Activated CD8-positive, alpha-beta memory T cell treated with anti-CD3 and anti-CD28 coated beads for 36 hours (primary cell): Measurements from ENCODE around the gene GCK. TPM values are rescaled to one million over a fixed set of nuclear protein-coding genes. Genes with fewer than 3 reads are reported as not detected.
"Not testable (repeated sequence)": the region's sequence is repeated elsewhere in the genome, so short reads cannot be mapped to it uniquely, and the experiment has no call there.

ENCODE experiments used
- CTCF ChIA-PET: fragments of 350-600 bp; sonication (Branson Sonifier 250); formaldehyde crosslinking; loops from one replicate; lab custom pipeline; 2021; ENCODE audit warnings: antibody characterized with exemption; lab: Charles Lee
- POLR2A ChIA-PET: fragments of 350-600 bp; sonication (Branson Sonifier 250); formaldehyde crosslinking; loops from one replicate; lab custom pipeline; 2021; ENCODE audit warnings: antibody characterized with exemption; lab: Charles Lee
- total RNA-seq, 2 experiments: library from RNA; stranded (reverse); gene quantifications; one replicate each; pipeline ENCODE4 v1.2.3, GENCODE V29; 2021

The GCK gene
- total RNA-seq, 2 experiments from 2014 or later, result 1.4 to 1.8 TPM

GRCh38 chr7:44134943-44135628, 54.2 kb downstream of the GCK start:
- ChIA-PET POLR2A (no interaction called here), CTCF (interaction anchor here (1.0 kb wide), 1 partner anchor 9 kb away, joined by 5 read pairs; no protein-coding TSS in a partner anchor)

GRCh38 chr7:44133295-44133694, 55.9 kb downstream of the GCK start:
- ChIA-PET POLR2A (no interaction called here), CTCF (no interaction called here)

GRCh38 chr7:44132039-44132438, 57.2 kb downstream of the GCK start:
- POLR2A ChIA-PET, result interaction anchor here (0.5 kb wide), 1 partner anchor 442 kb away, joined by 5 read pairs; no protein-coding TSS in a partner anchor
- CTCF ChIA-PET, result no interaction called here

- CTCF ChIA-PET, result interaction anchor here (0.6 kb wide), 1 partner anchor 147 kb away, joined by 4 read pairs; no protein-coding TSS in a partner anchor
- POLR2A ChIA-PET, result interaction anchor here (0.5 kb wide), 1 partner anchor 443 kb away, joined by 5 read pairs; no protein-coding TSS in a partner anchor
Observed at GRCh38 chr7:44131173-44132029, 57.8 kb downstream of the GCK start.

- CTCF ChIA-PET, result no interaction called here
Observed at GRCh38 chr7:44128721-44129582, 60.3 kb downstream of the GCK start.

GRCh38 chr7:44127161-44127560, 62.1 kb downstream of the GCK start:
- POLR2A ChIA-PET, result no interaction called here
- CTCF ChIA-PET, result no interaction called here

More at GRCh38 chr7:44128721-44129582, 60.3 kb downstream of the GCK start:
- POLR2A ChIA-PET, result no interaction called here

GRCh38 chr7:44126574-44126973, 62.7 kb downstream of the GCK start:
- CTCF ChIA-PET, POLR2A ChIA-PET: not testable (repeated sequence)

- ChIA-PET CTCF (no interaction called here), POLR2A (interaction anchor here (0.5 to 0.6 kb wide), 3 partner anchors 19 to 449 kb away, joined by 3 read pairs; partner anchors contain the start of gene DDX56)
Observed at GRCh38 chr7:44124822-44125202, 64.4 kb downstream of the GCK start.

- ChIA-PET CTCF (interaction anchor here (1.0 to 1.6 kb wide), 4 partner anchors 18 to 42 kb away, joined by 3 to 4 read pairs (median 3); no protein-coding TSS in a partner anchor), POLR2A (interaction anchor here (1.0 to 1.5 kb wide), 4 partner anchors 12 to 42 kb away, joined by 3 to 5 read pairs (median 4); partner anchors contain the start of gene AEBP1)
Observed at GRCh38 chr7:44123190-44124003, 65.8 kb downstream of the GCK start, which contains the start of gene POLD2. Gene POLD2 (minus strand): TSS chr7:44123548. CDS start chr7:44122053, 1,495 bp downstream.

GRCh38 chr7:44122529-44122928, 66.7 kb downstream of the GCK start:
- ChIA-PET POLR2A (interaction anchor here (1.2 to 1.5 kb wide), 3 partner anchors 11 to 41 kb away, joined by 4 to 5 read pairs (median 4); partner anchors contain the start of gene AEBP1), CTCF (interaction anchor here (1.1 to 1.6 kb wide), 3 partner anchors 20 to 41 kb away, joined by 3 to 4 read pairs (median 3); no protein-coding TSS in a partner anchor)

GRCh38 chr7:44121761-44122420, 67.3 kb downstream of the GCK start:
- ChIA-PET CTCF (interaction anchor here (1.5 to 1.6 kb wide), 2 partner anchors 20 to 41 kb away, joined by 3 to 4 read pairs; no protein-coding TSS in a partner anchor), POLR2A (interaction anchor here (0.5 to 1.2 kb wide), 2 partner anchors 17 to 79 kb away, joined by 3 to 4 read pairs; partner anchors contain the start of genes AEBP1 and YKT6)

- CTCF ChIA-PET, result no interaction called here
- POLR2A ChIA-PET, result interaction anchor here (0.5 kb wide), 1 partner anchor 96 kb away, joined by 9 read pairs; no protein-coding TSS in a partner anchor
Observed at GRCh38 chr7:44120395-44120794, 68.8 kb downstream of the GCK start.

GRCh38 chr7:44119829-44120380, 69.3 kb downstream of the GCK start:
- CTCF ChIA-PET, result no interaction called here
- POLR2A ChIA-PET, result interaction anchor here (0.5 kb wide), 1 partner anchor 96 kb away, joined by 9 read pairs; no protein-coding TSS in a partner anchor

- POLR2A ChIA-PET, result interaction anchor here (0.6 kb wide), 1 partner anchor 12 kb away, joined by 3 read pairs; no protein-coding TSS in a partner anchor
- CTCF ChIA-PET, result no interaction called here
Observed at GRCh38 chr7:44117801-44118429, 71.3 kb downstream of the GCK start.

GRCh38 chr7:44116789-44117666, 72.2 kb downstream of the GCK start:
- ChIA-PET POLR2A (interaction anchor here (0.6 kb wide), 1 partner anchor 12 kb away, joined by 3 read pairs; no protein-coding TSS in a partner anchor), CTCF (no interaction called here)
